ENCODE results near the gene SYT2.
"Not testable (repeated sequence)": the region's sequence is repeated elsewhere in the genome, so short reads cannot be mapped to it uniquely, and the experiment has no call there.

SYT2 gene

GRCh38 chr1:202550088-202550487, 160.2 kb downstream of the SYT2 start:
- H3K9me3 ChIP-seq (ENCODE audit: control insufficient read depth, low read length); H3K36me3 ChIP-seq (ENCODE audit: control insufficient read depth, insufficient read depth, low read length, severe bottlenecking); DNase-seq (ENCODE audit: low read depth); H3K27me3 ChIP-seq (replicated peaks; ENCODE audit: control insufficient read depth, insufficient read depth, low read length); H3K9ac ChIP-seq (ENCODE audit: low read length); H3K4me3 ChIP-seq (ENCODE audit: low read length): not testable (repeated sequence)
- H3K4me1 ChIP-seq (ENCODE audit: control insufficient read depth, insufficient read depth, low read length): peaks cover 21% of the 10 kb centered on the region

- no peaks in the 10 kb centered on the region for H3K27me3 ChIP-seq (replicated peaks; ENCODE audit: control insufficient read depth, insufficient read depth, low read length)
- H3K36me3 ChIP-seq (ENCODE audit: control insufficient read depth, insufficient read depth, low read length, severe bottlenecking): no peaks in the 10 kb centered on the region
- H3K4me3 ChIP-seq (ENCODE audit: low read length): no peak overlapping the region
- DNase-seq (ENCODE audit: low read depth): no peak
- H3K9ac ChIP-seq (ENCODE audit: low read length): no peak overlapping the region
- no peaks in the 10 kb centered on the region for H3K9me3 ChIP-seq (ENCODE audit: control insufficient read depth, low read length)
- peaks cover 17% of the 10 kb centered on the region for H3K4me1 ChIP-seq (ENCODE audit: control insufficient read depth, insufficient read depth, low read length)
Measured at GRCh38 chr1:202547215-202547614, 163.0 kb downstream of the SYT2 start.

- not testable (repeated sequence) for H3K9ac ChIP-seq (ENCODE audit: low read length); H3K27me3 ChIP-seq (replicated peaks; ENCODE audit: control insufficient read depth, insufficient read depth, low read length); DNase-seq (ENCODE audit: low read depth); H3K36me3 ChIP-seq (ENCODE audit: control insufficient read depth, insufficient read depth, low read length, severe bottlenecking); H3K9me3 ChIP-seq (ENCODE audit: control insufficient read depth, low read length)
- peaks cover 19% of the 10 kb centered on the region for H3K4me1 ChIP-seq (ENCODE audit: control insufficient read depth, insufficient read depth, low read length)
- peak overlapping the region; percentile 28 for H3K4me3 ChIP-seq (ENCODE audit: low read length)
Measured at GRCh38 chr1:202546796-202547195, 163.5 kb downstream of the SYT2 start.

- not testable (repeated sequence) for H3K9me3 ChIP-seq (ENCODE audit: control insufficient read depth, low read length); DNase-seq (ENCODE audit: low read depth); H3K36me3 ChIP-seq (ENCODE audit: control insufficient read depth, insufficient read depth, low read length, severe bottlenecking); H3K9ac ChIP-seq (ENCODE audit: low read length); H3K27me3 ChIP-seq (replicated peaks; ENCODE audit: control insufficient read depth, insufficient read depth, low read length)
- H3K4me1 ChIP-seq (ENCODE audit: control insufficient read depth, insufficient read depth, low read length): peaks cover 19% of the 10 kb centered on the region
- H3K4me3 ChIP-seq (ENCODE audit: low read length): peak overlapping the region; percentile 28
Measured at GRCh38 chr1:202546377-202546776, 163.9 kb downstream of the SYT2 start.

GRCh38 chr1:202545647-202546303, 164.5 kb downstream of the SYT2 start:
- not testable (repeated sequence) for H3K9ac ChIP-seq (ENCODE audit: low read length); H3K9me3 ChIP-seq (ENCODE audit: control insufficient read depth, low read length); H3K27me3 ChIP-seq (replicated peaks; ENCODE audit: control insufficient read depth, insufficient read depth, low read length); H3K4me3 ChIP-seq (ENCODE audit: low read length); H3K36me3 ChIP-seq (ENCODE audit: control insufficient read depth, insufficient read depth, low read length, severe bottlenecking); DNase-seq (ENCODE audit: low read depth)
- peaks cover 20% of the 10 kb centered on the region for H3K4me1 ChIP-seq (ENCODE audit: control insufficient read depth, insufficient read depth, low read length)

GRCh38 chr1:202544766-202545449, 165.3 kb downstream of the SYT2 start:
- H3K9ac ChIP-seq (ENCODE audit: low read length); H3K36me3 ChIP-seq (ENCODE audit: control insufficient read depth, insufficient read depth, low read length, severe bottlenecking); DNase-seq (ENCODE audit: low read depth); H3K27me3 ChIP-seq (replicated peaks; ENCODE audit: control insufficient read depth, insufficient read depth, low read length); H3K4me3 ChIP-seq (ENCODE audit: low read length); H3K9me3 ChIP-seq (ENCODE audit: control insufficient read depth, low read length): not testable (repeated sequence)
- H3K4me1 ChIP-seq (ENCODE audit: control insufficient read depth, insufficient read depth, low read length): peaks cover 28% of the 10 kb centered on the region

GRCh38 chr1:202543537-202543936, 166.7 kb downstream of the SYT2 start:
- not testable (repeated sequence) for H3K36me3 ChIP-seq (ENCODE audit: control insufficient read depth, insufficient read depth, low read length, severe bottlenecking); H3K27me3 ChIP-seq (replicated peaks; ENCODE audit: control insufficient read depth, insufficient read depth, low read length); H3K9me3 ChIP-seq (ENCODE audit: control insufficient read depth, low read length); H3K9ac ChIP-seq (ENCODE audit: low read length); DNase-seq (ENCODE audit: low read depth)
- H3K4me3 ChIP-seq (ENCODE audit: low read length): peak overlapping the region; percentile 10
- peaks cover 40% of the 10 kb centered on the region for H3K4me1 ChIP-seq (ENCODE audit: control insufficient read depth, insufficient read depth, low read length)

GRCh38 chr1:202542415-202542814, 167.8 kb downstream of the SYT2 start:
- H3K36me3 ChIP-seq (ENCODE audit: control insufficient read depth, insufficient read depth, low read length, severe bottlenecking); DNase-seq (ENCODE audit: low read depth); H3K9ac ChIP-seq (ENCODE audit: low read length); H3K4me3 ChIP-seq (ENCODE audit: low read length); H3K27me3 ChIP-seq (replicated peaks; ENCODE audit: control insufficient read depth, insufficient read depth, low read length); H3K9me3 ChIP-seq (ENCODE audit: control insufficient read depth, low read length): not testable (repeated sequence)
- peaks cover 43% of the 10 kb centered on the region for H3K4me1 ChIP-seq (ENCODE audit: control insufficient read depth, insufficient read depth, low read length)

- H3K4me3 ChIP-seq (ENCODE audit: low read length); H3K9me3 ChIP-seq (ENCODE audit: control insufficient read depth, low read length); H3K36me3 ChIP-seq (ENCODE audit: control insufficient read depth, insufficient read depth, low read length, severe bottlenecking); H3K9ac ChIP-seq (ENCODE audit: low read length); DNase-seq (ENCODE audit: low read depth); H3K27me3 ChIP-seq (replicated peaks; ENCODE audit: control insufficient read depth, insufficient read depth, low read length): not testable (repeated sequence)
- peaks cover 35% of the 10 kb centered on the region for H3K4me1 ChIP-seq (ENCODE audit: control insufficient read depth, insufficient read depth, low read length)
Measured at GRCh38 chr1:202540858-202541257, 169.4 kb downstream of the SYT2 start.

Data from adipocyte (in vitro differentiated cells).